ENCODE results near the gene RNGTT. TPM values are rescaled to one million over a fixed set of nuclear protein-coding genes. Genes with fewer than 3 reads are reported as not detected.

Gene RNGTT
- total RNA-seq, 1 donor from 2014 or later: 11.4 TPM

DNA sequence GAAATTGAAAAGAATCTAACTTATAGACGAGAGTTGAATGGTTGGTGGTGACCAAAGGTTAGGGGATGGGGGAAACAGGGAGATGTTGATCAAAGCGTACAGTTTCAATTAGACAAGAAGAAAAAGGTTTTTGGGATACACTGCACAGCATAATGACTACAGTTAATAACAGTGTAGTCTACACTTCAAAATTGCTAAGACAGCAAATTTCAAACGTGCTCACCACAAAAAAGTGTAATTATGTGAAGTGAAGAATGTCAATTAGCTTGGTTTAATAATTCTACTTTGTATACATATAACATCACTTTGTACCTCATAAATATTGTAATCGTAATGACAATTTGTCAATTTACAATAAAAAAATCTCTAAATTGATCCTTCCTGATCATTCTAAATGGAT is 267.5 kb downstream of the RNGTT start:
- ATAC-seq (no peak), DNase-seq (no peak)
- no peaks in the 10 kb centered on the region for H3K9me3 ChIP-seq
- H3K36me3 ChIP-seq: no peaks in the 10 kb centered on the region
- intact Hi-C loops (cut with DNase I): no loop called here
- no peaks in the 10 kb centered on the region for H3K27me3 ChIP-seq (ENCODE audit: low read depth)
- H3K4me3 ChIP-seq: no peak overlapping the region
- no peak overlapping the region for H3K27ac ChIP-seq
- TF ChIP-seq, protein P1, sequence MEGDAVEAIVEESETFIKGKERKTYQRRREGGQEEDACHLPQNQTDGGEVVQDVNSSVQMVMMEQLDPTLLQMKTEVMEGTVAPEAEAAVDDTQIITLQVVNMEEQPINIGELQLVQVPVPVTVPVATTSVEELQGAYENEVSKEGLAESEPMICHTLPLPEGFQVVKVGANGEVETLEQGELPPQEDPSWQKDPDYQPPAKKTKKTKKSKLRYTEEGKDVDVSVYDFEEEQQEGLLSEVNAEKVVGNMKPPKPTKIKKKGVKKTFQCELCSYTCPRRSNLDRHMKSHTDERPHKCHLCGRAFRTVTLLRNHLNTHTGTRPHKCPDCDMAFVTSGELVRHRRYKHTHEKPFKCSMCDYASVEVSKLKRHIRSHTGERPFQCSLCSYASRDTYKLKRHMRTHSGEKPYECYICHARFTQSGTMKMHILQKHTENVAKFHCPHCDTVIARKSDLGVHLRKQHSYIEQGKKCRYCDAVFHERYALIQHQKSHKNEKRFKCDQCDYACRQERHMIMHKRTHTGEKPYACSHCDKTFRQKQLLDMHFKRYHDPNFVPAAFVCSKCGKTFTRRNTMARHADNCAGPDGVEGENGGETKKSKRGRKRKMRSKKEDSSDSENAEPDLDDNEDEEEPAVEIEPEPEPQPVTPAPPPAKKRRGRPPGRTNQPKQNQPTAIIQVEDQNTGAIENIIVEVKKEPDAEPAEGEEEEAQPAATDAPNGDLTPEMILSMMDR (IDR thresholded peaks at IDR 0.05): no peak
- H3K4me1 ChIP-seq: no peaks in the 10 kb centered on the region

DNA sequence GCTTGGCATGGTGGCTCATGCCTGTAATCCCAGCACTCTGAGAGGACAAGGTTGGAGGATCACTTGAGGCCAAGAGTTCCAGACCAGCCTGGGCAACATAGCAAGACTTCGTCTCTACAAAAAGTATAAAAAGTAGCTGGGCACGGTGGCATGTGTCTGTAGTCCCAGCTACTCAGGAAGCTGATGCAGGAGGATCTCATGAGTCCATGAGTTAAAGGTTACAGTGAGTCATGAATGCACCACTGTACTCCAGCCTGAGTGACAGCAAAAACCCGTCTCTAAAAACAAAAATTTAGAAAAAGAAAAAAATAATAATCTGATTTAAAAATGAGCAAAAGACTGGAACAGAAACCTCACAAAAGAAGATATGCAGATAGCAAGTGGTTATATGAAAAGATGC is 279.7 kb downstream of the RNGTT start:
- intact Hi-C loops (cut with DNase I): no loop called here
- Histone ChIP-seq H3K4me3 (no peak overlapping the region), H3K27ac (no peak overlapping the region), H3K4me1 (no peaks in the 10 kb centered on the region), H3K9me3 (no peaks in the 10 kb centered on the region), H3K27me3 (ENCODE audit: low read depth) (no peaks in the 10 kb centered on the region), H3K36me3 (no peaks in the 10 kb centered on the region)
- TF ChIP-seq, protein P1 (IDR thresholded peaks at IDR 0.05): no peak
- no peak for ATAC-seq
- DNase-seq: no peak

DNA sequence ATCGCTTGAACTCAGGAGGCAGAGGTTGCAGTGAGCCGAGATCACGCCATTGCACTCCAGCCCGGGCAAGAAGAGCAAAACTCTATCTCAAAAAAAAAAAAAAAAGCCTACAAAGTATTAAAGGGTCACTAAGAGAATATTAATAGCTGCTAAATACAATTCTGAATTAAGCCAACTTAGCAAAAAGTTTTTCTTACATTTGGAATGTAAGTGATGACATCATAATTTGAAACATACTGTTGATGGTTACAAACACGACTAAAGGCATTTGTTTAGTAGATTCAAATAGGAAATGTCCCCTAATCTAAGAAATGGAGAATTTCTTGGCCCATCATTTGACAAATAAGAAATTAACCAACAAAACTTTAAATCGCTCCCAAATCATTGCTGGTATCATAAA is 282.8 kb downstream of the RNGTT start:
- no peak for ATAC-seq

DNA sequence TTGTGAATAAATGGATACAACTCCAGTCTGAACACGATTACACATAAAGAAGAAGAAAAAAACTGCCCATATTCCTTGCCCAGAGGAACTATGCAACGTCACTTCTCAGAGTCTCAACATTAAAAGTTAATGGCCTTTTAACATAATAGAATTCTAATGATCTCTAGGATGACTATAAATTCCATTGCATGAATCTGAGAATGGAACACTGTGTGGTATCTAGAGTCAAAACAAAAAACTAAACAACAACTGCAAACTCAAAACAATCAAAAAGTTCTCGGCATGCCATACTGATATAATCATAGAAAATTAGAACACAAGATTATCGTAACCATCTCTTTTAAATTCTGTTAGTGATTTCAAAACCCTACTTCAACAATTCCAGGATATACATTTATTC is 283.6 kb downstream of the RNGTT start:
- DNase-seq (no peak), ATAC-seq (no peak)
- Histone ChIP-seq H3K27me3 (ENCODE audit: low read depth) (no peaks in the 10 kb centered on the region), H3K4me1 (no peaks in the 10 kb centered on the region), H3K4me3 (no peak overlapping the region), H3K27ac (no peak overlapping the region), H3K9me3 (no peaks in the 10 kb centered on the region), H3K36me3 (peaks cover 4% of the 10 kb centered on the region)
- intact Hi-C loops (cut with DNase I): no loop called here
- TF ChIP-seq, protein P1 (IDR thresholded peaks at IDR 0.05): no peak

More for the DNA sequence above, 282.8 kb downstream of the RNGTT start:
- intact Hi-C loops (cut with DNase I): no loop called here
- no peak overlapping the region for H3K4me3 ChIP-seq
- no peaks in the 10 kb centered on the region for H3K27me3 ChIP-seq (ENCODE audit: low read depth)
- no peaks in the 10 kb centered on the region for H3K4me1 ChIP-seq
- no peak overlapping the region for H3K27ac ChIP-seq
- no peak for DNase-seq
- H3K9me3 ChIP-seq: no peaks in the 10 kb centered on the region
- TF ChIP-seq, protein P1 (IDR thresholded peaks at IDR 0.05): no peak
- H3K36me3 ChIP-seq: peaks cover 4% of the 10 kb centered on the region

DNA sequence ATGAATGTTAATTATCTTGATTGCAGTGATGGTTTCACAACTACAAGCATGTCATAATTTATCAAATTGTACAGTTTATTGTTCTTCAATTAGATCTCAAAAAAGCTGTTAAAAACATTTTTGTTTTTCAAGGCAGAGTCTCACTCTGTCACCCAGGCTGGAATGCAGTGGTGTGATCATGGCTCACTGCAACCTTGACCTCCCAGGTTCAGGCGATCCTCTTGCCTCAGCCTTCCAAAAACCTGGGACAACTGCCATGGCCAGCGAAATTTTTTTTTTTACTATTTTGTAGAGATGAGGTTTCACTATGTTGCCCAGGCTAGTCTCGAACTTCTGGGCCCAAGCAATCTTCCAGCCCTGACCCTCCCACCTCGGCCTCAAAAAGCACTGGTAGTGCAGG is 286.1 kb downstream of the RNGTT start:
- H3K4me1 ChIP-seq: no peaks in the 10 kb centered on the region
- no peak overlapping the region for H3K27ac ChIP-seq
- intact Hi-C loops (cut with DNase I): no loop called here
- no peak overlapping the region for H3K4me3 ChIP-seq
- DNase-seq (no peak), ATAC-seq (no peak)
- no peaks in the 10 kb centered on the region for H3K9me3 ChIP-seq
- peaks cover 4% of the 10 kb centered on the region for H3K36me3 ChIP-seq
- TF ChIP-seq, protein P1 (IDR thresholded peaks at IDR 0.05): no peak
- no peaks in the 10 kb centered on the region for H3K27me3 ChIP-seq (ENCODE audit: low read depth)

DNA sequence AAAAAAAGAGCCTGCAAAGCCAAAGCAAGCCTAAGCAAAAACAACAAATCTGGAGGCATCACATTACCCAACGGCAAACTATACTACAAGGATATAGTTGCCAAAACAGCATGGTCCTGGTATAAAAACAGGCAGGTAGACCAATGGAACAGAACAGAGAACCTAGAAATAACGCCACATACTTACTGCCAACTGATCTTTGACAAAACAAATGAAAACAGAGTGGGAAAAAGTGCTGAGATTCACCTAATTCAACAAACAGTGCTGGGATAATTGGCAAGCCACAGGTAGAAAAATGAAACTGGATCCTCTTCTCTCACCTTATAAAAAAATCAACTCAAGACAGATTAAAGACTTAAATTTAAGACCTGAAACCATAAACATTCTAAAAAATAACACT is 291.8 kb downstream of the RNGTT start:
- TF ChIP-seq, protein P1 (IDR thresholded peaks at IDR 0.05): no peak
- no peaks in the 10 kb centered on the region for H3K27me3 ChIP-seq (ENCODE audit: low read depth)
- intact Hi-C loops (cut with DNase I): no loop called here
- no peak overlapping the region for H3K27ac ChIP-seq
- ATAC-seq (no peak), DNase-seq (no peak)
- H3K4me3 ChIP-seq: no peak overlapping the region
- H3K9me3 ChIP-seq: peaks cover 32% of the 10 kb centered on the region
- no peaks in the 10 kb centered on the region for H3K4me1 ChIP-seq
- H3K36me3 ChIP-seq: no peaks in the 10 kb centered on the region
